Tibial artery (tissue), 4 donors: ENCODE measurements around the gene FUS.

Experiments used
- DNase-seq, 2 donors: peaks; one replicate each; pipeline ENCODE4 v3.0.0-alpha.2; 2019
- H3K27ac ChIP-seq, 2 donors: fragments of 200-600 bp; sonication (generic) in 1 of 2; 1 replicate in 1 of 2; 2 replicates in 1 of 2; pipeline ENCODE4 v1.5.1; 2018 to 2019; ENCODE audit warnings: mild to moderate bottlenecking in 1 of 2
- H3K27me3 ChIP-seq, 2 donors: fragments of 200-600 bp; sonication (generic) in 1 of 2; one replicate each; pipeline versions ENCODE4 v1.5.1 to v1.6.0; 2016 to 2019
- H3K36me3 ChIP-seq, 3 donors: fragments of 200-600 bp; sonication (generic) in 2 of 3; one replicate each; pipeline ENCODE4 v1.5.1; 2016 to 2019; ENCODE audit warnings: mild to moderate bottlenecking in 2 of 3
- H3K4me1 ChIP-seq, 4 donors: fragments of 200-600 bp; sonication (generic) in 2 of 4; 1 replicate in 3 of 4; 2 replicates in 1 of 4; pipeline ENCODE4 v1.5.1; 2016 to 2019
- H3K4me3 ChIP-seq, 2 donors: fragments of 200-600 bp; sonication (generic) in 1 of 2; 1 replicate in 1 of 2; 2 replicates in 1 of 2; pipeline ENCODE4 v1.5.1; 2018 to 2019; ENCODE audit warnings: mild to moderate bottlenecking in 2 of 2
- H3K9me3 ChIP-seq, 3 donors: fragments of 200-600 bp; sonication (generic) in 1 of 3; one replicate each; pipeline ENCODE4 v1.5.1; 2016 to 2019
- intact Hi-C: fragments of 100-400 bp; cut with DNase I; formaldehyde crosslinking; loops from one replicate; pipeline ENCODE4 v1.15.0; 2023; ENCODE audit warnings: low total_unique reads
- TF ChIP-seq, protein P1 (sequence below), 2 experiments: fragments of 200-600 bp in 1 of 2; fragments of 450-650 bp in 1 of 2; IDR thresholded peaks; one replicate each; pipeline ENCODE4 v1.5.1; 2017 to 2019; ENCODE audit warnings: antibody characterized with exemption in 2 of 2, mild to moderate bottlenecking in 1 of 2, moderate library complexity in 1 of 2

FUS gene

GRCh38 chr16:31216422-31217135 lies 36.6 kb downstream of the FUS start, which contains the start of gene PYDC1:
Gene PYDC1, minus strand, starts transcription at chr16:31217135. Its CDS starts 107 bp downstream, at chr16:31217028.
- intact Hi-C loops, result no loop called here
- Histone ChIP-seq H3K36me3 (no peaks in the 10 kb centered on the region), H3K27ac (no peak within 1 kb of the TSS), H3K9me3 (no peaks in the 10 kb centered on the region), H3K27me3 (peaks cover 0 to 48% of the 10 kb centered on the region in 2 donors), H3K4me1 (peaks cover 0 to 32% (median 26%) of the 10 kb centered on the region in 4 donors), H3K4me3 (peak within 1 kb of the TSS in 1 of 2 donors; percentile 55)
- TF ChIP-seq, protein P1, sequence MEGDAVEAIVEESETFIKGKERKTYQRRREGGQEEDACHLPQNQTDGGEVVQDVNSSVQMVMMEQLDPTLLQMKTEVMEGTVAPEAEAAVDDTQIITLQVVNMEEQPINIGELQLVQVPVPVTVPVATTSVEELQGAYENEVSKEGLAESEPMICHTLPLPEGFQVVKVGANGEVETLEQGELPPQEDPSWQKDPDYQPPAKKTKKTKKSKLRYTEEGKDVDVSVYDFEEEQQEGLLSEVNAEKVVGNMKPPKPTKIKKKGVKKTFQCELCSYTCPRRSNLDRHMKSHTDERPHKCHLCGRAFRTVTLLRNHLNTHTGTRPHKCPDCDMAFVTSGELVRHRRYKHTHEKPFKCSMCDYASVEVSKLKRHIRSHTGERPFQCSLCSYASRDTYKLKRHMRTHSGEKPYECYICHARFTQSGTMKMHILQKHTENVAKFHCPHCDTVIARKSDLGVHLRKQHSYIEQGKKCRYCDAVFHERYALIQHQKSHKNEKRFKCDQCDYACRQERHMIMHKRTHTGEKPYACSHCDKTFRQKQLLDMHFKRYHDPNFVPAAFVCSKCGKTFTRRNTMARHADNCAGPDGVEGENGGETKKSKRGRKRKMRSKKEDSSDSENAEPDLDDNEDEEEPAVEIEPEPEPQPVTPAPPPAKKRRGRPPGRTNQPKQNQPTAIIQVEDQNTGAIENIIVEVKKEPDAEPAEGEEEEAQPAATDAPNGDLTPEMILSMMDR (IDR thresholded peaks at IDR 0.05), result no peak
- DNase-seq, result no peak

DNA sequence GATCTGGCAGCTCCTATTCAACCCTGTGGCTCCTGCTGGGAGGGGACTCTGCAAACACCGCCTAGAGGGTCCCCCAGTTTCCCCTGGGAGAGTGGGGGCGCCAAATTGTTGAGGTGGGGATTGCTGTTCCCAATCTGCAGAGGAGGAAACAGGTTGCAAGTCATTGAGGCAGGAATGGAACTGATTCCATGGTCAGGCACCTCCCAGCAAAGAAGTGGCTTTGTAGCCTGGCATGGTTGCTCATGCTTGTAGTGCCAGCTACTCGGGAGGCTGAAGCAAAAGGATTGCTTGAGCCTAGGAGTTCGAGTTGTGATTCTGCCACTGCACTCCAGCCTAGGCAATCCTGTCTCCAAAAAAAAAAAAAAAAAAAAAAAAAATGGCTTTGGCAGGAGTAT lies 37.2 kb downstream of the FUS start:
- Histone ChIP-seq H3K4me1 (peaks cover 0 to 32% (median 26%) of the 10 kb centered on the region in 4 donors), H3K27ac (no peak overlapping the region), H3K4me3 (peak overlapping the region in 1 of 2 donors; percentile 55), H3K36me3 (no peaks in the 10 kb centered on the region), H3K9me3 (no peaks in the 10 kb centered on the region), H3K27me3 (peaks cover 0 to 48% of the 10 kb centered on the region in 2 donors)
- no peak for DNase-seq
- TF ChIP-seq, protein P1 (IDR thresholded peaks at IDR 0.05), result no peak
- intact Hi-C loops, result no loop called here

DNA sequence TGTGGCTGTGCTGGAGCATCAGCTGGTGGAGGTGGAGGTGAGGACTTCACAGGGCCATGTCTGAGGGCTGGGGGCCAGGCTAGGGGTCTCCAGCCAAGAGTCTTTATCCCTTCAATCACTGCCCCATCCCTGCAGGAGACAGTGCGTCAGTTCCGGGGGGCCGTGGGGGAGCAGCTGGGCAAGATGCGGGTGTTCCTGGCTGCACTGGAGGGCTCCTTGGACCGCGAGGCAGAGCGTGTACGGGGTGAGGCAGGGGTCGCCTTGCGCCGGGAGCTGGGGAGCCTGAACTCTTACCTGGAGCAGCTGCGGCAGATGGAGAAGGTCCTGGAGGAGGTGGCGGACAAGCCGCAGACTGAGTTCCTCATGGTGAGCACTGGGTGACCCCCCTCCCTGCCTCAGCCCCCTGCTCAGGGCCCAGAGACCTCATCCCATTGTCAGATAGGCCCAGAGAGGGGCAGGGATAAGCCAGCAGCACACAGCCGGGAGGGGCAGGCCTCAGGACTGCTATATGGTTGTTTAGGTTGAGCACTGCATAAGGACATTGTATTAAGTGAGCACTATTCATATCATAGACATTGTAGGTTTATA lies 39.3 kb downstream of the FUS start:
- H3K4me1 ChIP-seq, result peaks cover 0 to 32% (median 26%) of the 10 kb centered on the region in 4 donors
- H3K27me3 ChIP-seq, result peaks cover 0 to 54% of the 10 kb centered on the region in 2 donors
- no peak overlapping the region for H3K4me3 ChIP-seq
- TF ChIP-seq, protein P1 (IDR thresholded peaks at IDR 0.05), result no peak
- H3K27ac ChIP-seq, result no peak overlapping the region
- intact Hi-C loops, result no loop called here
- no peak for DNase-seq
- H3K9me3 ChIP-seq, result no peaks in the 10 kb centered on the region
- H3K36me3 ChIP-seq, result no peaks in the 10 kb centered on the region

DNA sequence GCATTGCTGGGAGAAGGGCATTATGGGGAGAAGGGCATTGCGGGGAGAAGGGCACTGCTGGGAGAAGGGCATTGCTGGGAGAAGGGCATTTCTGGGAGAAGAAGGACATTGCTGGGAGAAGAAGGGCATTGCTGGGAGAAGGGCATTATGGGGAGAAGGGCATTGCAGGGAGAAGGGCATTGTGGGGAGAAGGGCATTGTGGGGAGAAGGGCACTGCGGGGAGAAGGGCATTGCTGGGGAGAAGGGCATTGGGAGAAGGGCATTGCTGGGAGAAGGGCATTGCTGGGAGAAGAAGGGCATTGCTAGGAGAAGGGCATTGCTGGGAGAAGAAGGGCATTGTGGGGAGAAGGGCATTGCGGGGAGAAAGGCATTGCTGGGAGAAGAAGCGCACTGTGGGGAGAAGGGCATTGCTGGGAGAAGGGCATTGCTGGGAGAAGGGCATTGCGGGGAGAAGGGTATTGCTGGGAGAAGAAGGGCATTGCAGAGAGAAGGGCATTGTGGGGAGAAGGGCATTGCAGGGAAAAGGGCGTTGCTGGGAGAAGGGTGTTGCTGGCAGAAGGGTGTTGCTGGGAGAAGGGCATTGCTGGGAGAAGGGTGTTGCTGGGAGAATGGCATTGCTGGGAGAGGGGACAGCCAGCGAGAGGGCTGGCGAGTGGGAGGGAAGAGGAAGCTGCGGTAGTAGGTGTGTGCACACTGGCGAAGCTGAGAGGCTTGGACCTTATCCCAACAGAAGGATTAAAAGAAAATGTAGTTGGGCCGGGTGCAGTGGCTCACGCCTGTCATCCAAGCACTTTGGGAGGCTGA lies 41.6 kb downstream of the FUS start:
- no peak for DNase-seq
- peaks cover 0 to 51% of the 10 kb centered on the region in 2 donors for H3K27me3 ChIP-seq
- intact Hi-C loops, result no loop called here
- H3K27ac ChIP-seq, result no peak overlapping the region
- peaks cover 0 to 9% (median 5%) of the 10 kb centered on the region in 4 donors for H3K4me1 ChIP-seq
- H3K4me3 ChIP-seq, result no peak overlapping the region
- H3K36me3 ChIP-seq, result no peaks in the 10 kb centered on the region
- TF ChIP-seq, protein P1 (IDR thresholded peaks at IDR 0.05), result no peak
- no peaks in the 10 kb centered on the region for H3K9me3 ChIP-seq

- intact Hi-C loops, result no loop called here
- Histone ChIP-seq H3K27ac (no peak overlapping the region), H3K4me3 (no peak overlapping the region), H3K27me3 (peaks cover 0 to 36% of the 10 kb centered on the region in 2 donors), H3K4me1 (no peaks in the 10 kb centered on the region), H3K36me3 (no peaks in the 10 kb centered on the region), H3K9me3 (no peaks in the 10 kb centered on the region)
- TF ChIP-seq, protein P1 (IDR thresholded peaks at IDR 0.05), result no peak
- no peak for DNase-seq
These were observed 43.1 kb downstream of the FUS start for GRCh38 chr16:31223044-31223443.
